Measurements from ENCODE around the gene KAZN.

GRCh38 chr1:14650951-14651350 is 52.5 kb downstream of the KAZN start:
- TF ChIP-seq CTCF (IDR thresholded peaks at IDR 0.05) (no peak), POLR2A (IDR thresholded peaks at IDR 0.05) (no peak)
